ENCODE results near the gene PPP2R2C. TPM values are rescaled to one million over a fixed set of nuclear protein-coding genes. Genes with fewer than 3 reads are reported as not detected.

PPP2R2C gene
- polyA plus RNA-seq, 1 donor (not counting 4 experiments of a cell fraction or from before 2014, with no cell fraction given) = 12.3 TPM

DNA sequence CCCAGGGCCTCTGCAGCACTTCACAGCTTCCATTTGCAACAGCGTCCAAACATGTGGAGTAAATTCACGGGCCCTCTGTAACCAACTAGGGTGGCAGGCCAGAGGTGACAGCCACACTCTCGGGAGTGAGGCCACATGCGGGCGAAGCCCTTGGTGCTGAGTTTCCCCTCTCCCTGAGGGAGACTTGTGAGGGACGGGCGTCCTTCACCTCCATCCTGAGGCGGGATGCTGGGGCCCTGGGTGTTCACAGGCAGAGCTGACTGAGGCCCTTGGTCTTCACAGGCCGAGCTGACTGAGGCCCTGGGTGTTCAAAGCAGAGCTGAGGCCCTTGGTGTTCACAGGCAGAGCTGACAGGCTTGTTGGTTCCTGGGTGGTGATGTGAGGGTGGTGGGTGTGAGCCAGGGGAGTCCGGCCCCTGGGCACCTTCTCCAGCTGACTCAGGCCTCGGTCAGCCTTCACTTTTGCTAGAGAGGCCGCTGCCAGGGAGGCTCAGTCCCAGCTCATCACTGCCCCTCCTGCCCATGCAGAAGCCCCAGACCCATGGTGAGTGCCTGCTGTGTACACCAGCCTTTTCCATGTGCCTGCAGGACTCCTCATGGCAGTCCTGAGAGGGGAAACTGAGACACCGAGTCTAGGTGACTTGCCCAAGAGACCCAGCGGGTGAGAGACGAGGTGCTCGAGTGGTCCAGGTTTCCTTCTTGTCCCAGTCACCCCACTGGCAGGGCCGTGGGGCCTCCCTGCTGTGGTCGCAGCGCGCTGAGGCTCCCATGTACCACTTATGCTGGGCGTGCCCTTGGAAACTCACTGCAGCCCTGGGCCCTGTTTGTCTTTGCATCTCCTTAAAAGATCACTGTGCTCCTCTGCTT lies 194.2 kb downstream of the PPP2R2C start:
- H3K4me3 ChIP-seq (ENCODE audit: control insufficient read depth in 2 of 3, extremely low read depth in 1 of 3, insufficient read depth in 2 of 3, low read depth in 1 of 3, low read length in 3 of 3) = no peak overlapping the region
- DNase-seq (ENCODE audit: low read depth, low spot score) (no peak), FAIRE-seq (no peak)
- dilution Hi-C loops (cut with MboI; ENCODE audit: extremely low pct_ligation_motif_present, low sequenced_read_pairs) = no loop called here
- H3K4me1 ChIP-seq (ENCODE audit: control insufficient read depth, extremely low read depth, insufficient read depth, low read length) = peaks cover 15% of the 10 kb centered on the region
- TF ChIP-seq, protein P1, sequence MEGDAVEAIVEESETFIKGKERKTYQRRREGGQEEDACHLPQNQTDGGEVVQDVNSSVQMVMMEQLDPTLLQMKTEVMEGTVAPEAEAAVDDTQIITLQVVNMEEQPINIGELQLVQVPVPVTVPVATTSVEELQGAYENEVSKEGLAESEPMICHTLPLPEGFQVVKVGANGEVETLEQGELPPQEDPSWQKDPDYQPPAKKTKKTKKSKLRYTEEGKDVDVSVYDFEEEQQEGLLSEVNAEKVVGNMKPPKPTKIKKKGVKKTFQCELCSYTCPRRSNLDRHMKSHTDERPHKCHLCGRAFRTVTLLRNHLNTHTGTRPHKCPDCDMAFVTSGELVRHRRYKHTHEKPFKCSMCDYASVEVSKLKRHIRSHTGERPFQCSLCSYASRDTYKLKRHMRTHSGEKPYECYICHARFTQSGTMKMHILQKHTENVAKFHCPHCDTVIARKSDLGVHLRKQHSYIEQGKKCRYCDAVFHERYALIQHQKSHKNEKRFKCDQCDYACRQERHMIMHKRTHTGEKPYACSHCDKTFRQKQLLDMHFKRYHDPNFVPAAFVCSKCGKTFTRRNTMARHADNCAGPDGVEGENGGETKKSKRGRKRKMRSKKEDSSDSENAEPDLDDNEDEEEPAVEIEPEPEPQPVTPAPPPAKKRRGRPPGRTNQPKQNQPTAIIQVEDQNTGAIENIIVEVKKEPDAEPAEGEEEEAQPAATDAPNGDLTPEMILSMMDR (optimal IDR thresholded peaks at IDR 0.05 in 1 of 3, IDR thresholded peaks at IDR 0.05 in 1 of 3, conservative IDR thresholded peaks at IDR 0.05 in 1 of 3; ENCODE audit: extremely low read depth in 1 of 3, insufficient read depth in 2 of 3, low read length in 3 of 3) = no peak
- TF ChIP-seq EZH2 (IDR thresholded peaks at IDR 0.05; ENCODE audit: low read length) = no peak
- no peak overlapping the region for H2AFZ ChIP-seq (ENCODE audit: control insufficient read depth, low read length)
- no peak overlapping the region for H3K27ac ChIP-seq (ENCODE audit: control insufficient read depth, insufficient read depth, low read length)
- H3K36me3 ChIP-seq (ENCODE audit: control insufficient read depth in 2 of 2, extremely low read depth in 1 of 2, insufficient read depth in 2 of 2, low read length in 2 of 2) = peaks cover 0 to 14% of the 10 kb centered on the region in 2 experiments
- peaks cover 12% of the 10 kb centered on the region for H4K20me1 ChIP-seq (ENCODE audit: control insufficient read depth, extremely low read depth, insufficient read depth, low read length)
- no peak overlapping the region for H3K9ac ChIP-seq (ENCODE audit: control insufficient read depth, extremely low read depth, insufficient read depth, low read length)
- H3K79me2 ChIP-seq (ENCODE audit: control insufficient read depth, insufficient read depth, low read length) = no peaks in the 10 kb centered on the region
- no peaks in the 10 kb centered on the region for H3K27me3 ChIP-seq (ENCODE audit: control insufficient read depth, extremely low read depth, insufficient read depth, low read length)
- peaks cover 3% of the 10 kb centered on the region for H3K9me1 ChIP-seq (ENCODE audit: control insufficient read depth, extremely low read depth, insufficient read depth, low read length)
- no peaks in the 10 kb centered on the region for H3K9me3 ChIP-seq (ENCODE audit: control insufficient read depth, low read depth, low read length)
- no peak overlapping the region for H3K4me2 ChIP-seq (ENCODE audit: control insufficient read depth, extremely low read depth, insufficient read depth, low read depth, low read length)

DNA sequence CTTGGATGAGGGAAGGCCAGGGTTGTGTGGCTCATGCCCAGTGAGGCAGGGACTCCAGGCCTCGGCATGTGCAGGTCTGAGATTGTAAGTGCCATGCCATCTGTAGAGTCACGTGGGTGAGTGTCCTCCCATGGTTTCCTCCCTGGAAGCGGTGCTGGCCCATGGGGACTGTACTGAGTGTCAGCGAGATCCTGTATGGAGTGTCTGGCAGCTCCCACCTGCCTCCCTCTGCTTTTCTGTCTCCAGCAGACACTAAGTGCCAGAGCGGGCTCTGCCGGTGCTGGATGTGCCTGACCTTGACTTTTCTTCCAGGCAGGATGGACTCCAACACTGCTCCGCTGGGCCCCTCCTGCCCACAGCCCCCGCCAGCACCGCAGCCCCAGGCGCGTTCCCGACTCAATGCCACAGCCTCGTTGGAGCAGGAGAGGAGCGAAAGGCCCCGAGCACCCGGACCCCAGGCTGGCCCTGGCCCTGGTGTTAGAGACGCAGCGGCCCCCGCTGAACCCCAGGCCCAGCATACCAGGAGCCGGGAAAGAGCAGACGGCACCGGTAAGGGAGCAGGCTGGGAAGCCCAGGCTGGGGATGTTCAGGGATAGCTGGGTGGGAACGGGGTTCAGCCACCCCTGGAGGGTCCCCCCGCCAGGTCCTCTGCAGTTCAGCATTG lies 195.1 kb downstream of the PPP2R2C start:
- DNase-seq (ENCODE audit: low read depth, low spot score) (no peak), FAIRE-seq (no peak)
- Histone ChIP-seq H3K4me3 (ENCODE audit: control insufficient read depth in 2 of 3, extremely low read depth in 1 of 3, insufficient read depth in 2 of 3, low read depth in 1 of 3, low read length in 3 of 3) (no peak overlapping the region), H3K9me3 (ENCODE audit: control insufficient read depth, low read depth, low read length) (no peaks in the 10 kb centered on the region), H2AFZ (ENCODE audit: control insufficient read depth, low read length) (no peak overlapping the region), H3K36me3 (ENCODE audit: control insufficient read depth in 2 of 2, extremely low read depth in 1 of 2, insufficient read depth in 2 of 2, low read length in 2 of 2) (peaks cover 0 to 14% of the 10 kb centered on the region in 2 experiments), H3K79me2 (ENCODE audit: control insufficient read depth, insufficient read depth, low read length) (no peaks in the 10 kb centered on the region), H3K9ac (ENCODE audit: control insufficient read depth, extremely low read depth, insufficient read depth, low read length) (no peak overlapping the region), H3K27ac (ENCODE audit: control insufficient read depth, insufficient read depth, low read length) (no peak overlapping the region), H3K4me2 (ENCODE audit: control insufficient read depth, extremely low read depth, insufficient read depth, low read depth, low read length) (no peak overlapping the region), H4K20me1 (ENCODE audit: control insufficient read depth, extremely low read depth, insufficient read depth, low read length) (peaks cover 14% of the 10 kb centered on the region), H3K27me3 (ENCODE audit: control insufficient read depth, extremely low read depth, insufficient read depth, low read length) (no peaks in the 10 kb centered on the region), H3K4me1 (ENCODE audit: control insufficient read depth, extremely low read depth, insufficient read depth, low read length) (peaks cover 21% of the 10 kb centered on the region), H3K9me1 (ENCODE audit: control insufficient read depth, extremely low read depth, insufficient read depth, low read length) (no peaks in the 10 kb centered on the region)
- dilution Hi-C loops (cut with MboI; ENCODE audit: extremely low pct_ligation_motif_present, low sequenced_read_pairs) = no loop called here
- TF ChIP-seq, protein P1 (optimal IDR thresholded peaks at IDR 0.05 in 1 of 3, IDR thresholded peaks at IDR 0.05 in 1 of 3, conservative IDR thresholded peaks at IDR 0.05 in 1 of 3; ENCODE audit: extremely low read depth in 1 of 3, insufficient read depth in 2 of 3, low read length in 3 of 3) = no peak
- no peak for TF ChIP-seq EZH2 (IDR thresholded peaks at IDR 0.05; ENCODE audit: low read length)
